A673 (cell line): ENCODE data around the gene ZNF595. TPM values are rescaled to one million over a fixed set of nuclear protein-coding genes. Genes with fewer than 3 reads are reported as not detected.
"Not testable (repeated sequence)": the region's sequence is repeated elsewhere in the genome, so short reads cannot be mapped to it uniquely, and the experiment has no call there.

ENCODE experiments used
- BruUV-seq: library from RNA; stranded (reverse); fragments of 400-500 nt; replicated peaks from 2 replicates; lab custom pipeline; 2021; lab: Mats Ljungman, UMichigan
- CTCF ChIA-PET: fragments of 300-600 bp; sonication (Branson Sonifier 250); formaldehyde crosslinking; loops from one replicate; lab custom pipeline; 2022; ENCODE audit warnings: antibody characterized with exemption; lab: Charles Lee
- POLR2A ChIA-PET: fragments of 300-600 bp; sonication (Branson Sonifier 250); formaldehyde crosslinking; loops from one replicate; lab custom pipeline; 2022; ENCODE audit warnings: antibody characterized with exemption; ENCODE audit not compliant: low non-redundant PET; lab: Charles Lee
- DNase-seq: peaks from one replicate; pipeline ENCODE4 v3.0.0-alpha.2; 2015; ENCODE audit warnings: low spot score
- H3K27ac ChIP-seq: fragments of 200-600 bp; sonication (generic); 2 replicates; pipeline ENCODE4 v1.5.1; 2016; ENCODE audit warnings: mixed run types, low read depth, mild to moderate bottlenecking, mixed read lengths, antibody characterized with exemption, low read length; ENCODE audit not compliant: poor library complexity, severe bottlenecking
- H3K27me3 ChIP-seq: fragments of 200-600 bp; sonication (generic); replicated peaks from 2 replicates; pipeline ENCODE4 v1.6.1; 2017; ENCODE audit warnings: mixed run types, low read depth, mild to moderate bottlenecking, mixed read lengths, antibody characterized with exemption, low read length; ENCODE audit not compliant: insufficient read depth, poor library complexity
- H3K36me3 ChIP-seq: fragments of 200-600 bp; sonication (generic); 2 replicates; pipeline ENCODE4 v1.6.1; 2016; ENCODE audit warnings: mixed run types, mild to moderate bottlenecking, mixed read lengths, antibody characterized with exemption, low read length; ENCODE audit not compliant: insufficient read depth, poor library complexity, severe bottlenecking
- H3K4me1 ChIP-seq: fragments of 200-600 bp; sonication (generic); 2 replicates; pipeline ENCODE4 v1.6.1; 2017; ENCODE audit warnings: mixed run types, mild to moderate bottlenecking, mixed read lengths, antibody characterized with exemption, low read length; ENCODE audit not compliant: insufficient read depth, poor library complexity, severe bottlenecking
- H3K4me3 ChIP-seq: fragments of 200-600 bp; sonication (generic); 2 replicates; pipeline ENCODE4 v1.5.1; 2016; ENCODE audit warnings: low read depth, mixed run types, mild to moderate bottlenecking, mixed read lengths, low read length; ENCODE audit not compliant: poor library complexity, severe bottlenecking
- H3K9me3 ChIP-seq: fragments of 200-600 bp; sonication (generic); 2 replicates; pipeline ENCODE4 v1.6.1; 2016; ENCODE audit warnings: mixed run types, low read depth, mild to moderate bottlenecking, mixed read lengths, antibody characterized with exemption, low read length; ENCODE audit not compliant: poor library complexity, severe bottlenecking
- EZH2 ChIP-seq: fragments of 200-600 bp; sonication (generic); IDR thresholded peaks from 2 replicates; pipeline ENCODE4 v1.6.1; 2017; ENCODE audit warnings: borderline replicate concordance, low read depth, mild to moderate bottlenecking, mixed read lengths, antibody characterized with exemption, low read length; ENCODE audit not compliant: poor library complexity, severe bottlenecking
- intact Hi-C: fragments of 100-400 bp; cut with micrococcal nuclease; formaldehyde crosslinking; loops from one replicate; pipeline ENCODE4 v1.10.0; 2022; ENCODE audit not compliant: unreplicated experiment
- total RNA-seq: library from RNA; stranded (reverse); gene quantifications from 2 replicates; pipeline ENCODE4 v1.2.3, GENCODE V29; 2021
- TF ChIP-seq, protein P1 (sequence below): fragments of 300-800, 200-600 bp; sonication (generic); conservative IDR thresholded peaks from 2 replicates; pipeline ENCODE4 v1.5.1; 2017; ENCODE audit warnings: low read depth, mild to moderate bottlenecking, antibody characterized with exemption, low read length, moderate library complexity, mixed read lengths

ZNF595 gene
- total RNA-seq, 1 experiment from 2014 or later, result 22.6 TPM

DNA sequence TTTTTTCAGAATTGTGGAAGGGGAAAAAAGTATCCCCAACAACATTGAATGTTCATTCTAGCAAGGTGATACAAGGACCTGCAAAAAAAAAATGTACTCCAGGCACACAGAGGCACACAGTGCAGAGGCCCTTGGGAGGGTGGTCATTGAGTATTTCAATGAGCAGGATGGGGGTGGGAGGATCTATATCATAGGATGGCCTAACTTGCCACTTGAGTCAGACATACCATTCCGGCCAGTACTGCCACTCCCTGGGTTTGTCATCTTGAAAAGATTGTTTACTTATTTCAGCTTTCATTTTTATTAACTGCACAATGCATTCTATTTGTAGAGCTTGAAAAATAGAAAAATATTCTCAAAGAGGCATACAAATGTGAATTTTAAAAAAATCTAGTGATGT, 18.7 kb downstream of the ZNF595 start:
- H3K9me3 ChIP-seq, result peaks cover 79% of the 10 kb centered on the region
- intact Hi-C loops, result no loop called here
- ChIA-PET CTCF (no interaction called here), POLR2A (no interaction called here)
- TF ChIP-seq EZH2, result no peak
- TF ChIP-seq, protein P1, sequence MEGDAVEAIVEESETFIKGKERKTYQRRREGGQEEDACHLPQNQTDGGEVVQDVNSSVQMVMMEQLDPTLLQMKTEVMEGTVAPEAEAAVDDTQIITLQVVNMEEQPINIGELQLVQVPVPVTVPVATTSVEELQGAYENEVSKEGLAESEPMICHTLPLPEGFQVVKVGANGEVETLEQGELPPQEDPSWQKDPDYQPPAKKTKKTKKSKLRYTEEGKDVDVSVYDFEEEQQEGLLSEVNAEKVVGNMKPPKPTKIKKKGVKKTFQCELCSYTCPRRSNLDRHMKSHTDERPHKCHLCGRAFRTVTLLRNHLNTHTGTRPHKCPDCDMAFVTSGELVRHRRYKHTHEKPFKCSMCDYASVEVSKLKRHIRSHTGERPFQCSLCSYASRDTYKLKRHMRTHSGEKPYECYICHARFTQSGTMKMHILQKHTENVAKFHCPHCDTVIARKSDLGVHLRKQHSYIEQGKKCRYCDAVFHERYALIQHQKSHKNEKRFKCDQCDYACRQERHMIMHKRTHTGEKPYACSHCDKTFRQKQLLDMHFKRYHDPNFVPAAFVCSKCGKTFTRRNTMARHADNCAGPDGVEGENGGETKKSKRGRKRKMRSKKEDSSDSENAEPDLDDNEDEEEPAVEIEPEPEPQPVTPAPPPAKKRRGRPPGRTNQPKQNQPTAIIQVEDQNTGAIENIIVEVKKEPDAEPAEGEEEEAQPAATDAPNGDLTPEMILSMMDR, result no peak
- no peaks in the 10 kb centered on the region for H3K4me1 ChIP-seq
- H3K27ac ChIP-seq, result no peak overlapping the region
- H3K27me3 ChIP-seq, result no peaks in the 10 kb centered on the region
- no peak overlapping the region for H3K4me3 ChIP-seq
- no peak for DNase-seq
- no TSS peak for BruUV-seq
- peaks cover 42% of the 10 kb centered on the region for H3K36me3 ChIP-seq

DNA sequence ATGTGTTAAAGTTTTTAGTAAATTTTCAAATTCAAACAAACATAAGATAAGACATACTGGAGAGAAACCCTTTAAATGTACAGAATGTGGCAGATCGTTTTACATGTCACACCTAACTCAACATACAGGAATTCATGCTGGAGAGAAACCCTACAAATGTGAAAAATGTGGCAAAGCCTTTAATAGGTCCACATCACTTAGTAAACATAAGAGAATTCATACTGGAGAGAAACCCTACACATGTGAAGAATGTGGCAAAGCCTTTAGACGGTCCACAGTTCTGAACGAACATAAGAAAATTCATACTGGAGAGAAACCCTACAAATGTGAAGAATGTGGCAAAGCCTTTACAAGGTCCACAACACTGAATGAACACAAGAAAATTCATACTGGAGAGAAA, 32.8 kb downstream of the ZNF595 start:
- no peak overlapping the region for H3K27ac ChIP-seq
- intact Hi-C loops, result no loop called here
- H3K9me3 ChIP-seq, result peaks cover 91% of the 10 kb centered on the region
- ChIA-PET CTCF (no interaction called here), POLR2A (no interaction called here)
- peaks cover 40% of the 10 kb centered on the region for H3K36me3 ChIP-seq
- DNase-seq, result no peak
- H3K4me3 ChIP-seq, result no peak overlapping the region
- no peaks in the 10 kb centered on the region for H3K27me3 ChIP-seq
- H3K4me1 ChIP-seq, result no peaks in the 10 kb centered on the region
- TSS peak; percentile 12 for BruUV-seq
- no peak for TF ChIP-seq EZH2
- TF ChIP-seq, protein P1, result no peak

DNA sequence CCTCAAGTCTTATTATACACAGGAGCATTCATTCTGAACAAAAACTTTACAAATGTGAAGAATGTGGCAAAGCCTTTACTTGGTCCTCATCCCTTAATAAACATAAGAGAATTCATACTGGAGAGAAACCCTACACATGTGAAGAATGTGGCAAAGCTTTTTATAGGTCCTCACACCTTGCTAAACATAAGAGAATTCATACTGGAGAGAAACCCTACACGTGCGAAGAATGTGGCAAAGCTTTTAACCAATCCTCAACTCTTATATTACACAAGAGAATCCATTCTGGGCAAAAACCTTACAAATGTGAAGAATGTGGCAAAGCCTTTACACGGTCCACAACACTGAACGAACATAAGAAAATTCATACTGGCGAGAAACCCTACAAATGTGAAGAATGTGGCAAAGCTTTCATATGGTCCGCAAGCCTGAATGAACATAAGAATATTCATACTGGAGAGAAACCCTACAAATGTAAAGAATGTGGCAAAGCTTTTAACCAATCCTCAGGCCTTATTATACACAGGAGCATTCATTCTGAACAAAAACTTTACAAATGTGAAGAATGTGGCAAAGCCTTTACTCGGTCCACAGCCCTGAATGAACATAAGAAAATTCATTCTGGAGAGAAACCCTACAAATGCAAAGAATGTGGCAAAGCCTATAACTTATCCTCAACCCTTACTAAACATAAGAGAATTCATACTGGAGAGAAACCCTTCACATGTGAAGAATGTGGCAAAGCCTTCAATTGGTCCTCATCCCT, 33.6 kb downstream of the ZNF595 start:
- H3K27me3 ChIP-seq, CTCF ChIA-PET, DNase-seq, H3K27ac ChIP-seq, H3K4me1 ChIP-seq, POLR2A ChIA-PET, BruUV-seq, H3K4me3 ChIP-seq, intact Hi-C loops: not testable (repeated sequence)
- Histone ChIP-seq H3K36me3 (peaks cover 39% of the 10 kb centered on the region), H3K9me3 (peaks cover 92% of the 10 kb centered on the region)

DNA sequence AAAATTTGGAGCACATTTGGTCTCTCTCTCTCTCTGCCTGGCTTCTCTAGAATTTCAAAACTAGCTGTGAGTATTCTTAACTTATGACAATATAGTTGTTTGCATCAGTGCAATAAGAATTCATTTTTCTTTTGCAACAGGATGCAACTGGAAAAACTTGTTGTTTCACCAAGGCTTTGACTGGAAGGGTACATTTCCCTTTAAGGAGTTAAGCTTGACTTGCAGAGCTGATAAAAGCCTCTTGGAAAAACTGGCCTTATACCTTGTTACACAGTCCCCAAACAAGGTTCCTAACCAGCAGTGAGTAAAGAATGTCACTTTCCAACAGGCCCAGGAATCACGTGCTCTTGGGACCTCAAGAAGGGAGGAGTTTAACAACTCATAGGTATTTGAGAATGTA, 45.3 kb downstream of the ZNF595 start:
- no peak for TF ChIP-seq EZH2
- TF ChIP-seq, protein P1, result no peak
- no peak for DNase-seq
- intact Hi-C loops, result no loop called here
- Histone ChIP-seq H3K27me3 (no peaks in the 10 kb centered on the region), H3K4me1 (no peaks in the 10 kb centered on the region), H3K27ac (no peak overlapping the region), H3K4me3 (no peak overlapping the region), H3K36me3 (no peaks in the 10 kb centered on the region), H3K9me3 (peaks cover 61% of the 10 kb centered on the region)
- no TSS peak for BruUV-seq
- CTCF ChIA-PET, result no interaction called here
- POLR2A ChIA-PET, result no interaction called here
